Measurements from ENCODE around the gene FAM180B. TPM values are rescaled to one million over a fixed set of nuclear protein-coding genes. Genes with fewer than 3 reads are reported as not detected.
"Not testable (repeated sequence)": the region's sequence is repeated elsewhere in the genome, so short reads cannot be mapped to it uniquely, and the experiment has no call there.

FAM180B gene
- total and polyA plus RNA-seq, 2 of the 4 experiments (the other 2 are of a cell fraction): not detected

GRCh38 chr11:47545298-47545697 lies 41.2 kb upstream of the FAM180B start:
- H3K27ac ChIP-seq (ENCODE audit: insufficient read depth, low read length): no peak overlapping the region
- no peak overlapping the region for H3K4me2 ChIP-seq (ENCODE audit: low read depth, low read length)
- H3K9ac ChIP-seq (ENCODE audit: low read depth, low read length): no peak overlapping the region
- intact Hi-C loops (cut with micrococcal nuclease): no loop called here
- no peak overlapping the region for H4K8ac ChIP-seq (ENCODE audit: low read depth in 2 of 2, low read length in 2 of 2)
- dilution Hi-C loops (cut with HindIII; ENCODE audit: low sequenced_read_pairs, unreplicated experiment): no loop called here
- H3K23ac ChIP-seq (ENCODE audit: low read depth, low read length): no peak overlapping the region
- no peak overlapping the region for H3K4me3 ChIP-seq (ENCODE audit: insufficient read depth, low read depth, low read length)
- no peak overlapping the region for H3K4ac ChIP-seq (ENCODE audit: low read depth, low read length)
- CTCF ChIA-PET: no interaction called here
- H4K20me1 ChIP-seq (ENCODE audit: insufficient read depth, low read length): peaks cover 96% of the 10 kb centered on the region
- in situ Hi-C loops (cut with MboI; ENCODE audit: low sequenced_read_pairs): no loop called here
- TF ChIP-seq CEBPB (IDR thresholded peaks at IDR 0.05; ENCODE audit: low read depth, low read length) (no peak), USF2 (IDR thresholded peaks at IDR 0.05; ENCODE audit: low read depth, low read length) (no peak), RAD21 (IDR thresholded peaks at IDR 0.05; ENCODE audit: low read length) (no peak), MAZ (IDR thresholded peaks at IDR 0.05; ENCODE audit: borderline replicate concordance, low read depth, low read length) (no peak), RCOR1 (IDR thresholded peaks at IDR 0.05; ENCODE audit: insufficient replicate concordance, low read length) (no peak), FOS (IDR thresholded peaks at IDR 0.05; ENCODE audit: low read depth, low read length) (no peak)
- H3K27me3 ChIP-seq (ENCODE audit: control insufficient read depth, insufficient read depth, low read length): no peaks in the 10 kb centered on the region
- H3K79me1 ChIP-seq (ENCODE audit: low read depth in 1 of 2, low read length in 2 of 2): peaks cover 3 to 50% of the 10 kb centered on the region in 2 experiments
- H2AFZ ChIP-seq (replicated peaks; ENCODE audit: low read length, poor library complexity): no peak overlapping the region
- no peak overlapping the region for H3K14ac ChIP-seq (replicated peaks; ENCODE audit: low read depth, low read length)
- no peak overlapping the region for H4K91ac ChIP-seq (ENCODE audit: insufficient read depth, low read depth, low read length)
- peaks cover 7% of the 10 kb centered on the region; the same call in 1 of the 2 replicates for H3K9me1 ChIP-seq (ENCODE audit: insufficient read depth, low read length)
- H3K56ac ChIP-seq (ENCODE audit: extremely low read depth, insufficient read depth, low read length): no peak overlapping the region
- no peak overlapping the region for H4K5ac ChIP-seq (ENCODE audit: low read depth, low read length)
- H2BK5ac ChIP-seq (ENCODE audit: low read depth, low read length, poor library complexity, severe bottlenecking): no peak overlapping the region
- no peak overlapping the region for H2BK20ac ChIP-seq (ENCODE audit: low read depth, low read length)
- no peak overlapping the region for H2AK5ac ChIP-seq (ENCODE audit: low read depth, low read length)
- H3K18ac ChIP-seq (ENCODE audit: low read depth, low read length): no peak overlapping the region
- H3K36me3 ChIP-seq (ENCODE audit: control insufficient read depth, insufficient read depth, low read length): no peaks in the 10 kb centered on the region
- DNase-seq (no peak), ATAC-seq (ENCODE audit: low read depth) (no peak)
- peaks cover 5% of the 10 kb centered on the region for H3K4me1 ChIP-seq (ENCODE audit: control insufficient read depth, insufficient read depth, low read length)
- BruUV-seq (replicated peaks): no TSS peak
- no peak overlapping the region for H2BK120ac ChIP-seq (ENCODE audit: low read depth, low read length)
- H2AK9ac ChIP-seq (replicated peaks; ENCODE audit: low read depth, low read length, poor library complexity): no peak overlapping the region
- H2BK15ac ChIP-seq (ENCODE audit: low read depth, low read length): no peak overlapping the region
- 100% methylated on average over 1 of the region's 6 CpGs; no CpG with 5 or more reads in 1 of the 2 experiments for WGBS, 2 experiments (ENCODE audit: extremely low coverage in 2 of 2, insufficient read length in 1 of 2)
- POLR2A ChIA-PET (ENCODE audit: unreplicated experiment): interaction anchor here (0.6 kb wide), 1 partner anchor 55 kb away, joined by 8 read pairs; no protein-coding TSS in a partner anchor
- no peaks in the 10 kb centered on the region for H3K9me3 ChIP-seq (ENCODE audit: control insufficient read depth, insufficient read depth, low read length)

DNA sequence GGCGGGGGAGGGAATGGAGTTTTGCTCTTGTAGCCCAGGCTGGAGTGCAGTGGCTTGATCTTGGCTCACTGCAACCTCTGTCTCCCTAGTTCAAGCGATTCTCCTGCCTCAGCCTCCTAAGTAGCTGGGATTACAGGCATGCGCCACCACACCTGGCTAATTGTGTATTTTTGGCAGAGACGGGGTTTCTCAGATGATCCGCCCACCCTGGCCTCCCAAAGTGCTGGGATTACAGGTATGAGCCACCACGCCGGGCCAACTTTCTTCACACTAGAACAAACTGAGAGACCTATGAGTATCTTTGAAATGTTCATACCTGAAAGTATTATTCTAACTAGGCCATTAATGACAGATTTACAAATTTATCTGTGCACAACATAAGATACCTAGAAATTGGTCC lies 40.2 kb upstream of the FAM180B start:
- H3K4ac ChIP-seq (ENCODE audit: low read depth, low read length); H3K9ac ChIP-seq (ENCODE audit: low read depth, low read length); H3K9me3 ChIP-seq (ENCODE audit: control insufficient read depth, insufficient read depth, low read length); H4K91ac ChIP-seq (ENCODE audit: insufficient read depth, low read depth, low read length); H2BK20ac ChIP-seq (ENCODE audit: low read depth, low read length); intact Hi-C loops (cut with micrococcal nuclease); H2BK120ac ChIP-seq (ENCODE audit: low read depth, low read length); H3K36me3 ChIP-seq (ENCODE audit: control insufficient read depth, insufficient read depth, low read length); H3K27me3 ChIP-seq (ENCODE audit: control insufficient read depth, insufficient read depth, low read length); POLR2A ChIA-PET (ENCODE audit: unreplicated experiment); in situ Hi-C loops (cut with MboI; ENCODE audit: low sequenced_read_pairs); H3K27ac ChIP-seq (ENCODE audit: insufficient read depth, low read length); H2BK5ac ChIP-seq (ENCODE audit: low read depth, low read length, poor library complexity, severe bottlenecking); CTCF ChIA-PET; H3K23ac ChIP-seq (ENCODE audit: low read depth, low read length); H3K4me1 ChIP-seq (ENCODE audit: control insufficient read depth, insufficient read depth, low read length); BruUV-seq (replicated peaks); H3K56ac ChIP-seq (ENCODE audit: extremely low read depth, insufficient read depth, low read length); H4K5ac ChIP-seq (ENCODE audit: low read depth, low read length); ATAC-seq (ENCODE audit: low read depth); dilution Hi-C loops (cut with HindIII; ENCODE audit: low sequenced_read_pairs, unreplicated experiment); H2AK9ac ChIP-seq (replicated peaks; ENCODE audit: low read depth, low read length, poor library complexity); DNase-seq; H3K4me2 ChIP-seq (ENCODE audit: low read depth, low read length); H2BK15ac ChIP-seq (ENCODE audit: low read depth, low read length); H2AFZ ChIP-seq (replicated peaks; ENCODE audit: low read length, poor library complexity); H3K4me3 ChIP-seq (ENCODE audit: insufficient read depth, low read depth, low read length); H3K9me1 ChIP-seq (ENCODE audit: insufficient read depth, low read length); H2AK5ac ChIP-seq (ENCODE audit: low read depth, low read length); H4K8ac ChIP-seq (ENCODE audit: low read depth in 2 of 2, low read length in 2 of 2); H3K14ac ChIP-seq (replicated peaks; ENCODE audit: low read depth, low read length); H3K18ac ChIP-seq (ENCODE audit: low read depth, low read length): not testable (repeated sequence)
- Histone ChIP-seq H3K79me1 (ENCODE audit: low read depth in 1 of 2, low read length in 2 of 2) (peaks cover 0 to 53% of the 10 kb centered on the region in 2 experiments; a peak in 2 of 4 replicates), H4K20me1 (ENCODE audit: insufficient read depth, low read length) (peaks cover 96% of the 10 kb centered on the region)
- 100% methylated on average over 1 of the region's 7 CpGs; no CpG with 5 or more reads in 1 of the 2 experiments for WGBS, 2 experiments (ENCODE audit: extremely low coverage in 2 of 2, insufficient read length in 1 of 2)
